Measurements from ENCODE around the gene TMEM52.

DNA sequence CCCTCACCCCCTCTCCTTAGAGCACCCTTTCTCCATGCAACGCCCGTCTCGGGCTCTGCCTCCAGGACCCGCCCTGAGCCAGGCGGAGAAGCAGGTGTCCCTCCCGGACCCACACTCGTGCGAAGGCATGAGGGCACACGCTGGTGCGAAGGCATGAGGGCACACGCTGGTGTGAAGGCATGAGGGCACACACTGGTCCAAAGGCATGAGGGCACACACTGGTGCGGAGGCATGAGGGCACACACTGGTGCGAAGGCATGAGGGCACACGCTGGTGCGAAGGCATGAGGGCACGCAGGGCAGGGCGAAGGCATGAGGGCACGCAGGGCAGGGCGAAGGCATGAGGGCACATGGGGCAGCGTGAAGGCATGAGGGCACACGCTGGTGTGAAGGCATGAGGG is 5.8 kb upstream of the TMEM52 start:
- TF ChIP-seq, protein P1, sequence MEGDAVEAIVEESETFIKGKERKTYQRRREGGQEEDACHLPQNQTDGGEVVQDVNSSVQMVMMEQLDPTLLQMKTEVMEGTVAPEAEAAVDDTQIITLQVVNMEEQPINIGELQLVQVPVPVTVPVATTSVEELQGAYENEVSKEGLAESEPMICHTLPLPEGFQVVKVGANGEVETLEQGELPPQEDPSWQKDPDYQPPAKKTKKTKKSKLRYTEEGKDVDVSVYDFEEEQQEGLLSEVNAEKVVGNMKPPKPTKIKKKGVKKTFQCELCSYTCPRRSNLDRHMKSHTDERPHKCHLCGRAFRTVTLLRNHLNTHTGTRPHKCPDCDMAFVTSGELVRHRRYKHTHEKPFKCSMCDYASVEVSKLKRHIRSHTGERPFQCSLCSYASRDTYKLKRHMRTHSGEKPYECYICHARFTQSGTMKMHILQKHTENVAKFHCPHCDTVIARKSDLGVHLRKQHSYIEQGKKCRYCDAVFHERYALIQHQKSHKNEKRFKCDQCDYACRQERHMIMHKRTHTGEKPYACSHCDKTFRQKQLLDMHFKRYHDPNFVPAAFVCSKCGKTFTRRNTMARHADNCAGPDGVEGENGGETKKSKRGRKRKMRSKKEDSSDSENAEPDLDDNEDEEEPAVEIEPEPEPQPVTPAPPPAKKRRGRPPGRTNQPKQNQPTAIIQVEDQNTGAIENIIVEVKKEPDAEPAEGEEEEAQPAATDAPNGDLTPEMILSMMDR (IDR thresholded peaks at IDR 0.05; ENCODE audit: low read depth, low read length, missing input control), result no peak
- TF ChIP-seq JUND (IDR thresholded peaks at IDR 0.05) (no peak), RAD21 (IDR thresholded peaks at IDR 0.05) (no peak), REST (IDR thresholded peaks at IDR 0.05) (no peak), TAF1 (conservative IDR thresholded peaks at IDR 0.05) (no peak), EGR1 (IDR thresholded peaks at IDR 0.05; ENCODE audit: low read depth in 2 of 2) (no peak), MAX (IDR thresholded peaks at IDR 0.05) (no peak), GABPA (IDR thresholded peaks at IDR 0.05 in 1 of 2, conservative IDR thresholded peaks at IDR 0.05 in 1 of 2) (no peak), FOXA1 (IDR thresholded peaks at IDR 0.05) (no peak), YY1 (IDR thresholded peaks at IDR 0.05) (no peak), SP1 (IDR thresholded peaks at IDR 0.05) (no peak)
- TF ChIP-seq, protein P2, sequence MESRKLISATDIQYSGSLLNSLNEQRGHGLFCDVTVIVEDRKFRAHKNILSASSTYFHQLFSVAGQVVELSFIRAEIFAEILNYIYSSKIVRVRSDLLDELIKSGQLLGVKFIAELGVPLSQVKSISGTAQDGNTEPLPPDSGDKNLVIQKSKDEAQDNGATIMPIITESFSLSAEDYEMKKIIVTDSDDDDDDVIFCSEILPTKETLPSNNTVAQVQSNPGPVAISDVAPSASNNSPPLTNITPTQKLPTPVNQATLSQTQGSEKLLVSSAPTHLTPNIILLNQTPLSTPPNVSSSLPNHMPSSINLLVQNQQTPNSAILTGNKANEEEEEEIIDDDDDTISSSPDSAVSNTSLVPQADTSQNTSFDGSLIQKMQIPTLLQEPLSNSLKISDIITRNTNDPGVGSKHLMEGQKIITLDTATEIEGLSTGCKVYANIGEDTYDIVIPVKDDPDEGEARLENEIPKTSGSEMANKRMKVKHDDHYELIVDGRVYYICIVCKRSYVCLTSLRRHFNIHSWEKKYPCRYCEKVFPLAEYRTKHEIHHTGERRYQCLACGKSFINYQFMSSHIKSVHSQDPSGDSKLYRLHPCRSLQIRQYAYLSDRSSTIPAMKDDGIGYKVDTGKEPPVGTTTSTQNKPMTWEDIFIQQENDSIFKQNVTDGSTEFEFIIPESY (IDR thresholded peaks at IDR 0.05), result no peak
- TF ChIP-seq, protein P3, sequence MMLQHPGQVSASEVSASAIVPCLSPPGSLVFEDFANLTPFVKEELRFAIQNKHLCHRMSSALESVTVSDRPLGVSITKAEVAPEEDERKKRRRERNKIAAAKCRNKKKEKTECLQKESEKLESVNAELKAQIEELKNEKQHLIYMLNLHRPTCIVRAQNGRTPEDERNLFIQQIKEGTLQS (IDR thresholded peaks at IDR 0.05), result no peak
